HG03354 (cell line): ENCODE results near the gene ARMC9.

Experiments used
- ATAC-seq: cut with Tn5 transposase; IDR thresholded peaks from one replicate; pipeline ENCODE4 v1.9.1; 2021; ENCODE audit warnings: mild to moderate bottlenecking; ENCODE audit not compliant: unreplicated experiment, poor library complexity, severe bottlenecking

Gene ARMC9

DNA sequence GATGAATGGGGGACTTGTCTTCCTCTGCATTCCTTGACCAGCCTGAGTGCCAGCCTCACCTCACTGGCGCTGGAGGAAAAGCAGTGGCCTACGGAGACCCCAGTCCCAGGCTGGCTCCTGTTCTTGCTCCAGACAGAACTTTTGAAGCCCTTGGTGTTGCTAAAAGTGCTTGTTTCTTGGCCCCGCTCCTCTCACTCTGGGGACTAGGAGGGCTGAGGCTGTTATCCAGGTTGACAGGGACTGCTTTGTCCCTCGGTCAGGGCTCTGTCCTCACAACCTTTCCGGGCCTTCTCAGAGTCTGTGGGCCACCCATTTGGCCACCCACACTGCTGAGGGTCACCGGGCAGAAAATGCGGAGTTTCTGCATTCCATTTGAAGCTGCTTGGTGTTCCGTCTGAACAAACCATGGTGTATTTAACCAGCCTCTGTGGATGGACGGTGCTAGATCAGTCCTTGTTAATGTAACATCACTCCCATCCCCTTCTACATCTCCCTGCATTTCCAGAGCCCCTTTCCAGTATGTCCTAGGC is 222.7 kb downstream of the ARMC9 start:
- ATAC-seq, result no peak

- ATAC-seq, result no peak
These were observed 223.6 kb downstream of the ARMC9 start for GRCh38 chr2:231422056-231422455.

- no peak for ATAC-seq
These were observed 224.7 kb downstream of the ARMC9 start for GRCh38 chr2:231423176-231423575.
